GM15510 (cell line): ENCODE data around the gene ADAM30.

Experiments
- POLR2A ChIP-seq: IDR thresholded peaks from 3 replicates; pipeline ENCODE4 v1.6.1; 2011; ENCODE audit warnings: borderline replicate concordance; ENCODE audit not compliant: insufficient read length; ENCODE audit errors: extremely low read depth

The ADAM30 gene

GRCh38 chr1:119896303-119896702 is at the start of gene ADAM30:
ADAM30 (minus strand) TSS chr1:119896515; CDS start chr1:119896336, 179 bp downstream.
- no peak for TF ChIP-seq POLR2A

GRCh38 chr1:119943216-119943615 is 46.9 kb upstream of the ADAM30 start:
- no peak for TF ChIP-seq POLR2A

GRCh38 chr1:119941392-119941791 is 45.1 kb upstream of the ADAM30 start:
- no peak for TF ChIP-seq POLR2A

- no peak for TF ChIP-seq POLR2A
Measured at GRCh38 chr1:119940697-119941096, 44.4 kb upstream of the ADAM30 start.

- TF ChIP-seq POLR2A = no peak
Measured at GRCh38 chr1:119937198-119937597, 40.9 kb upstream of the ADAM30 start.

GRCh38 chr1:119935915-119936314 is 39.6 kb upstream of the ADAM30 start:
- TF ChIP-seq POLR2A = no peak

GRCh38 chr1:119935373-119935772 is 39.1 kb upstream of the ADAM30 start:
- TF ChIP-seq POLR2A = no peak

GRCh38 chr1:119933397-119933796 is 37.1 kb upstream of the ADAM30 start:
- no peak for TF ChIP-seq POLR2A

GRCh38 chr1:119929643-119930315 is 33.5 kb upstream of the ADAM30 start:
- no peak for TF ChIP-seq POLR2A

GRCh38 chr1:119926553-119926952 is 30.2 kb upstream of the ADAM30 start:
- no peak for TF ChIP-seq POLR2A

GRCh38 chr1:119924948-119925898 is 28.9 kb upstream of the ADAM30 start:
- no peak for TF ChIP-seq POLR2A

- TF ChIP-seq POLR2A = no peak
Measured at GRCh38 chr1:119920104-119920968, 24.0 kb upstream of the ADAM30 start.

GRCh38 chr1:119919241-119919640 is 22.9 kb upstream of the ADAM30 start:
- no peak for TF ChIP-seq POLR2A

GRCh38 chr1:119918301-119918700 is 22.0 kb upstream of the ADAM30 start:
- TF ChIP-seq POLR2A = no peak
